ENCODE results near the gene LMO7. TPM values are rescaled to one million over a fixed set of nuclear protein-coding genes. Genes with fewer than 3 reads are reported as not detected.
A peak's percentile ranks its signal among the peaks of the same experiment; 100 is the strongest.

The LMO7 gene
- total RNA-seq, 1 experiment from 2014 or later, result 9.3 TPM

- DNase-seq (ENCODE audit: low read depth), result no peak
- in situ Hi-C loops (cut with HindIII; ENCODE audit: low pct_unique_long_range_greater_than_20kb, low sequenced_read_pairs), result no loop called here
Observed at GRCh38 chr13:75841905-75842304, 205.8 kb downstream of the LMO7 start.

- no peak for DNase-seq (ENCODE audit: low read depth)
- in situ Hi-C loops (cut with HindIII; ENCODE audit: low pct_unique_long_range_greater_than_20kb, low sequenced_read_pairs), result no loop called here
Observed at GRCh38 chr13:75843074-75843473, 206.9 kb downstream of the LMO7 start.

GRCh38 chr13:75843991-75844390, 207.9 kb downstream of the LMO7 start:
- no peak for DNase-seq (ENCODE audit: low read depth)
- in situ Hi-C loops (cut with HindIII; ENCODE audit: low pct_unique_long_range_greater_than_20kb, low sequenced_read_pairs), result no loop called here

- DNase-seq (ENCODE audit: low read depth), result no peak
- in situ Hi-C loops (cut with HindIII; ENCODE audit: low pct_unique_long_range_greater_than_20kb, low sequenced_read_pairs), result no loop called here
Observed at GRCh38 chr13:75847588-75847987, 211.5 kb downstream of the LMO7 start.

GRCh38 chr13:75850916-75851315, 214.8 kb downstream of the LMO7 start:
- no peak for DNase-seq (ENCODE audit: low read depth)
- in situ Hi-C loops (cut with HindIII; ENCODE audit: low pct_unique_long_range_greater_than_20kb, low sequenced_read_pairs), result no loop called here

- in situ Hi-C loops (cut with HindIII; ENCODE audit: low pct_unique_long_range_greater_than_20kb, low sequenced_read_pairs), result no loop called here
- no peak for DNase-seq (ENCODE audit: low read depth)
Observed at GRCh38 chr13:75855216-75855615, 219.1 kb downstream of the LMO7 start.

GRCh38 chr13:75855847-75856246, 219.7 kb downstream of the LMO7 start:
- in situ Hi-C loops (cut with HindIII; ENCODE audit: low pct_unique_long_range_greater_than_20kb, low sequenced_read_pairs), result no loop called here
- DNase-seq (ENCODE audit: low read depth), result no peak

GRCh38 chr13:75857291-75857690, 221.2 kb downstream of the LMO7 start:
- no peak for DNase-seq (ENCODE audit: low read depth)
- in situ Hi-C loops (cut with HindIII; ENCODE audit: low pct_unique_long_range_greater_than_20kb, low sequenced_read_pairs), result no loop called here

- in situ Hi-C loops (cut with HindIII; ENCODE audit: low pct_unique_long_range_greater_than_20kb, low sequenced_read_pairs), result no loop called here
- no peak for DNase-seq (ENCODE audit: low read depth)
Observed at GRCh38 chr13:75860935-75861334, 224.8 kb downstream of the LMO7 start.

GRCh38 chr13:75861786-75862185, 225.7 kb downstream of the LMO7 start:
- DNase-seq (ENCODE audit: low read depth), result no peak
- in situ Hi-C loops (cut with HindIII; ENCODE audit: low pct_unique_long_range_greater_than_20kb, low sequenced_read_pairs), result no loop called here

- in situ Hi-C loops (cut with HindIII; ENCODE audit: low pct_unique_long_range_greater_than_20kb, low sequenced_read_pairs), result no loop called here
- no peak for DNase-seq (ENCODE audit: low read depth)
Observed at GRCh38 chr13:75864718-75865117, 228.6 kb downstream of the LMO7 start.

- no peak for DNase-seq (ENCODE audit: low read depth)
- in situ Hi-C loops (cut with HindIII; ENCODE audit: low pct_unique_long_range_greater_than_20kb, low sequenced_read_pairs), result no loop called here
Observed at GRCh38 chr13:75867379-75868117, 231.4 kb downstream of the LMO7 start.

GRCh38 chr13:75869981-75870380, 233.9 kb downstream of the LMO7 start:
- DNase-seq (ENCODE audit: low read depth), result no peak
- in situ Hi-C loops (cut with HindIII; ENCODE audit: low pct_unique_long_range_greater_than_20kb, low sequenced_read_pairs), result no loop called here

- no peak for DNase-seq (ENCODE audit: low read depth)
- in situ Hi-C loops (cut with HindIII; ENCODE audit: low pct_unique_long_range_greater_than_20kb, low sequenced_read_pairs), result no loop called here
Observed at GRCh38 chr13:75870397-75870903, 234.3 kb downstream of the LMO7 start.

- in situ Hi-C loops (cut with HindIII; ENCODE audit: low pct_unique_long_range_greater_than_20kb, low sequenced_read_pairs), result no loop called here
- DNase-seq (ENCODE audit: low read depth), result no peak
Observed at GRCh38 chr13:75871059-75871458, 234.9 kb downstream of the LMO7 start.

GRCh38 chr13:75872980-75873379, 236.8 kb downstream of the LMO7 start:
- in situ Hi-C loops (cut with HindIII; ENCODE audit: low pct_unique_long_range_greater_than_20kb, low sequenced_read_pairs), result no loop called here
- DNase-seq (ENCODE audit: low read depth), result no peak

- in situ Hi-C loops (cut with HindIII; ENCODE audit: low pct_unique_long_range_greater_than_20kb, low sequenced_read_pairs), result no loop called here
- no peak for DNase-seq (ENCODE audit: low read depth)
Observed at GRCh38 chr13:75873494-75873893, 237.4 kb downstream of the LMO7 start.

- in situ Hi-C loops (cut with HindIII; ENCODE audit: low pct_unique_long_range_greater_than_20kb, low sequenced_read_pairs), result no loop called here
- no peak for DNase-seq (ENCODE audit: low read depth)
Observed at GRCh38 chr13:75875450-75875849, 239.3 kb downstream of the LMO7 start.

GRCh38 chr13:75876142-75877050, 240.3 kb downstream of the LMO7 start:
- DNase-seq (ENCODE audit: low read depth), result peak; percentile 46
- in situ Hi-C loops (cut with HindIII; ENCODE audit: low pct_unique_long_range_greater_than_20kb, low sequenced_read_pairs), result no loop called here
